Right lobe of liver (tissue), 6 donors: ENCODE results near the gene PABPC1L2B. TPM values are rescaled to one million over a fixed set of nuclear protein-coding genes. Genes with fewer than 3 reads are reported as not detected.

Source experiments
- ATAC-seq, 4 donors: fragments of 200-7000 bp; cut with Tn5 transposase; one replicate each; pipeline ENCODE4 v1.9.1; 2020; ENCODE audit warnings: mild to moderate bottlenecking in 4 of 4, moderate library complexity in 4 of 4
- DNase-seq, 3 donors: peaks; one replicate each; pipeline ENCODE4 v3.0.0-alpha.2; 2020
- H3K27ac ChIP-seq, 3 donors: fragments of 200-600 bp; one replicate each; pipeline ENCODE4 v1.8.0; 2022
- H3K27me3 ChIP-seq, 2 donors: fragments of 200-600 bp; one replicate each; pipeline ENCODE4 v1.8.0; 2022
- H3K36me3 ChIP-seq, 4 donors: fragments of 200-600 bp; sonication (generic) in 1 of 4; one replicate each; pipeline versions ENCODE4 v1.5.1 to v1.8.0; 2017 to 2022; ENCODE audit warnings: control low read depth in 1 of 4
- H3K4me1 ChIP-seq, 4 donors: fragments of 200-600 bp; sonication (generic) in 1 of 4; one replicate each; pipeline versions ENCODE4 v1.5.1 to v1.8.0; 2017 to 2022; ENCODE audit warnings: control low read depth in 1 of 4
- H3K4me3 ChIP-seq, 3 donors: fragments of 200-600 bp; one replicate each; pipeline ENCODE4 v1.8.0; 2022
- H3K9me3 ChIP-seq, 4 donors: fragments of 200-600 bp; sonication (generic) in 1 of 4; one replicate each; pipeline versions ENCODE4 v1.5.1 to v1.8.0; 2017 to 2022; ENCODE audit warnings: control low read depth in 1 of 4
- CTCF ChIP-seq, 4 donors: fragments of 200-600 bp in 3 of 4; fragments of 450-650 bp in 1 of 4; IDR thresholded peaks; one replicate each; pipeline versions ENCODE4 v1.5.1 to v1.8.0; 2016 to 2022; ENCODE audit warnings: antibody characterized with exemption in 4 of 4, mild to moderate bottlenecking in 2 of 4
- POLR2A ChIP-seq: fragments of 450-650 bp; IDR thresholded peaks from one replicate; pipeline ENCODE4 v1.6.1; 2017; ENCODE audit warnings: antibody characterized with exemption, mild to moderate bottlenecking
- WGBS: methylation state at CpG from one replicate; pipeline ENCODE4 v1.1.6; 2018; ENCODE audit warnings: low coverage, low lambda C conversion rate; ENCODE audit not compliant: insufficient coverage; ENCODE audit errors: missing lambda C conversion rate; 5-methylcytosine and 5-hydroxymethylcytosine counted together
- intact Hi-C, 2 donors: fragments of 100-400 bp; cut with DNase I; formaldehyde crosslinking; loops; one replicate each; pipeline versions ENCODE4 v1.11.2 to v1.14.1; 2022
- total RNA-seq, 6 experiments: library from RNA; depleted of rRNA in 2 of 6; stranded (reverse); fragments of >200 nt in 2 of 6; fragmentation: NEBNext Ultra II Directional in 3 of 6; extraction: Animal tissue kit (Norgen Biotek cat#: 25700) in 3 of 6; gene quantifications; one replicate each; pipeline versions ENCODE4 v1.1.0 to v1.2.4, GENCODE V29; 2016 to 2023
- donor health status: DM: no; HTN: yes; CAD: no.
- donor health status: DM: no; HTN: no; CAD: no.
- donor health status: DM: no; HTN: no; CAD: no.
- donor health status: DM: no; HTN: yes; CAD: no.
- donor health status: DM: no; HTN: yes; CAD: no.

PABPC1L2B gene
- total RNA-seq, 6 experiments from 2014 or later: not detected

- Histone ChIP-seq H3K27ac (no peak overlapping the region), H3K4me1 (no peaks in the 10 kb centered on the region), H3K36me3 (no peaks in the 10 kb centered on the region), H3K9me3 (peaks cover 0 to 9% (median 2%) of the 10 kb centered on the region in 4 donors), H3K27me3 (peaks cover 0 to 8% of the 10 kb centered on the region in 2 donors), H3K4me3 (no peak overlapping the region)
- no peak for DNase-seq
- WGBS: 22% methylated on average over 1 of the region's 1 CpG
- intact Hi-C loops: no loop called here
- ATAC-seq: no peak
- TF ChIP-seq POLR2A (no peak), CTCF (IDR thresholded peaks at IDR 0.05) (no peak)
Measured at GRCh38 chrX:73028876-73029275, 26.1 kb downstream of the PABPC1L2B start.

Other genes starting within 250 kb of the PABPC1L2B start
- not detected for gene DMRTC1B, start 226.0 kb upstream of the PABPC1L2B start, total RNA-seq
- gene FAM236B, start 220.3 kb upstream of the PABPC1L2B start, total RNA-seq: not detected
- not detected for gene FAM236D, start 194.7 kb upstream of the PABPC1L2B start, total RNA-seq
- gene FAM236C, start 90.3 kb upstream of the PABPC1L2B start, total RNA-seq: not detected
- gene FAM236A, start 64.7 kb upstream of the PABPC1L2B start, total RNA-seq: not detected
- gene DMRTC1, start 59.1 kb upstream of the PABPC1L2B start, total RNA-seq: not detected
- not detected for gene PABPC1L2A, start 76.6 kb downstream of the PABPC1L2B start, total RNA-seq
- gene NAP1L2, start 211.9 kb downstream of the PABPC1L2B start, total RNA-seq: 1 to 10 TPM in 1 of 6 experiments, under 1 TPM in 4, not detected in 1; 0.28 to 2.2 (median 0.62) TPM